HepG2 (cell line): ENCODE measurements around the gene CEACAM3. TPM values are rescaled to one million over a fixed set of nuclear protein-coding genes. Genes with fewer than 3 reads are reported as not detected.

Source experiments
- AFF4 ChIP-seq: sonication (generic); formaldehyde crosslinking; IDR thresholded peaks from 2 replicates; pipeline ENCODE4 v1.4.0; 2020; ENCODE audit warnings: missing genetic modification reagents
- ATF7-NPFF ChIP-seq: sonication (generic); formaldehyde crosslinking; IDR thresholded peaks from 2 replicates; pipeline ENCODE4 v1.8.1; 2023; ENCODE audit warnings: mild to moderate bottlenecking, low read depth, missing genetic modification reagents, moderate library complexity
- CEBPB ChIP-seq: IDR thresholded peaks from 2 replicates; pipeline ENCODE4 v1.6.1; 2011; ENCODE audit warnings: low read depth, low read length, improper control_type of control experiment, borderline replicate concordance
- FOXP1 ChIP-seq, 2 experiments: fragments of 450-650 bp in 1 of 2; IDR thresholded peaks; 2 replicates each; pipeline ENCODE4 v1.6.1; 2017 to 2018; ENCODE audit warnings: antibody characterized with exemption in 1 of 2
- IRF9 ChIP-seq: sonication (generic); formaldehyde crosslinking; IDR thresholded peaks from 2 replicates; pipeline ENCODE4 v1.8.0; 2022; ENCODE audit warnings: missing genetic modification reagents, mild to moderate bottlenecking, borderline replicate concordance
- JUND ChIP-seq: sonication (generic); formaldehyde crosslinking; IDR thresholded peaks from 2 replicates; pipeline ENCODE4 v1.8.0; 2022; ENCODE audit warnings: mild to moderate bottlenecking, missing genetic modification reagents
- KDM5A ChIP-seq: fragments of 200-600 bp; sonication (generic); IDR thresholded peaks from 2 replicates; pipeline ENCODE4 v1.7.0; 2018; ENCODE audit warnings: antibody characterized with exemption, mild to moderate bottlenecking, low read length, borderline replicate concordance
- MLXIP ChIP-seq: sonication (generic); formaldehyde crosslinking; IDR thresholded peaks from 2 replicates; pipeline ENCODE4 v1.9.0; 2021; ENCODE audit warnings: missing genetic modification reagents, borderline replicate concordance
- RBAK ChIP-seq: sonication (generic); formaldehyde crosslinking; IDR thresholded peaks from 2 replicates; pipeline ENCODE4 v1.5.1; 2020; ENCODE audit warnings: mild to moderate bottlenecking, missing genetic modification reagents
- RNF219 ChIP-seq: sonication (generic); formaldehyde crosslinking; IDR thresholded peaks from 2 replicates; pipeline ENCODE4 v1.5.0; 2020; ENCODE audit warnings: mild to moderate bottlenecking, missing genetic modification reagents
- TEAD2 ChIP-seq: sonication (generic); formaldehyde crosslinking; IDR thresholded peaks from 2 replicates; pipeline ENCODE4 v1.9.0; 2021; ENCODE audit warnings: missing genetic modification reagents
- ZNF296 ChIP-seq: sonication (generic); formaldehyde crosslinking; conservative IDR thresholded peaks from 2 replicates; pipeline ENCODE4 v1.5.0; 2020; ENCODE audit warnings: mild to moderate bottlenecking, missing genetic modification reagents
- ZNF329 ChIP-seq: sonication (generic); formaldehyde crosslinking; IDR thresholded peaks from 2 replicates; pipeline ENCODE4 v1.9.0; 2021; ENCODE audit warnings: low read depth, mild to moderate bottlenecking, missing genetic modification reagents
- ZNF44 ChIP-seq: sonication (generic); formaldehyde crosslinking; IDR thresholded peaks from 2 replicates; pipeline ENCODE4 v1.5.1; 2020; ENCODE audit warnings: mild to moderate bottlenecking, missing genetic modification reagents
- ZSCAN22 ChIP-seq: sonication (generic); formaldehyde crosslinking; IDR thresholded peaks from 2 replicates; pipeline ENCODE4 v1.4.0; 2020; ENCODE audit warnings: mild to moderate bottlenecking, missing genetic modification reagents
- polyA plus RNA-seq, 8 experiments: library from polyadenylated mRNA; depleted of rRNA in 3 of 8; stranded (reverse) in 7 of 8; unstranded in 1 of 8; fragments of >200 nt; fragmentation: Illumina TruSeq in 4 of 8; extraction: Trizol in 4 of 8; gene quantifications; 2 replicates each; pipeline versions ENCODE4 v1.2.1 to v1.2.3, GENCODE V29; 2011 to 2016; ENCODE audit warnings: low read depth in 4 of 8, missing spikeins in 1 of 8, mixed read lengths in 1 of 8; ENCODE audit not compliant: insufficient read depth in 1 of 8
- total RNA-seq, 5 experiments: library from RNA; depleted of rRNA; stranded (reverse); fragments of >200 nt; fragmentation: Illumina TruSeq; extraction: Trizol; gene quantifications; 2 replicates each; pipeline ENCODE4 v1.2.3, GENCODE V29; 2016; ENCODE audit warnings: low read depth in 1 of 5

The CEACAM3 gene
- total and polyA plus RNA-seq, 2 of the 13 experiments (the other 11 are each of a cell fraction or from before 2014, with no cell fraction given): not detected

- TF ChIP-seq CEBPB (no peak), TEAD2 (CRISPR knock-in tag) (no peak), KDM5A (peak; percentile 62; the same call in 1 of the 2 replicates), MLXIP (no peak; the same call in 1 of the 2 replicates), FOXP1 (IDR thresholded peaks at IDR 0.05) (no peak), FOXP1 (CRISPR knock-in tag; IDR thresholded peaks at IDR 0.05) (no peak), IRF9 (CRISPR knock-in tag) (no peak), AFF4 (no peak), ZSCAN22 (CRISPR knock-in tag) (0 out of 2 replicates have a peak, but pooled peaks have one; percentile 17), RNF219 (CRISPR knock-in tag) (no peak), ATF7-NPFF (CRISPR knock-in tag) (no peak), ZNF329 (CRISPR knock-in tag) (peak; percentile 9; the same call in 1 of the 2 replicates), ZNF296 (CRISPR knock-in tag) (no peak), JUND (no peak), ZNF44 (CRISPR knock-in tag) (0 out of 2 replicates have a peak, but pooled peaks have one; percentile 37), RBAK (CRISPR knock-in tag) (no peak)
These were observed 64.2 kb downstream of the CEACAM3 start (continued) for GRCh38 chr19:41860419-41861115.
